Measurements from ENCODE around the gene CHCHD1. TPM values are rescaled to one million over a fixed set of nuclear protein-coding genes. Genes with fewer than 3 reads are reported as not detected.

CHCHD1 gene
- total RNA-seq, 5 donors from 2014 or later (not counting 1 experiment from before 2014, with no cell fraction given): 6.3 to 17.5 (median 14.2) TPM

GRCh38 chr10:73801253-73801590 is 19.4 kb downstream of the CHCHD1 start:
- DNase-seq: no peak
- ChIA-PET CTCF (interaction anchor here in 1 of 2 donors (0.6 kb wide), 1 partner anchor 30 kb away, joined by 5 read pairs; no protein-coding TSS in a partner anchor), POLR2A (interaction anchor here in 1 of 2 donors (0.6 to 1.0 kb wide), 2 partner anchors 8 to 22 kb away, joined by 3 read pairs; no protein-coding TSS in a partner anchor)
- Mint-ChIP-seq H3K27ac (no peak overlapping the region), H3K36me3 (peaks cover 40% of the 10 kb centered on the region), H3K9me3 (no peaks in the 10 kb centered on the region), H3K27me3 (no peaks in the 10 kb centered on the region), H3K4me1 (peaks cover 13 to 23% (median 14%) of the 10 kb centered on the region in 3 donors), H3K4me3 (no peak overlapping the region)
- Histone ChIP-seq H3K36me3 (ENCODE audit: control insufficient read depth in 2 of 2, extremely low read depth in 1 of 2, insufficient read depth in 1 of 2, low read length in 1 of 2) (peaks cover 34 to 89% of the 10 kb centered on the region in 2 donors), H3K27me3 (replicated peaks in 1 of 2; ENCODE audit: control insufficient read depth in 2 of 2, extremely low read depth in 1 of 2, insufficient read depth in 2 of 2, low read length in 1 of 2) (no peaks in the 10 kb centered on the region), H3K4me1 (ENCODE audit: control insufficient read depth in 1 of 2, extremely low read depth in 1 of 2, insufficient read depth in 2 of 2, low read length in 2 of 2) (peaks cover 0 to 2% of the 10 kb centered on the region in 2 experiments), H3K9me3 (no peaks in the 10 kb centered on the region), H3K4me3 (ENCODE audit: control insufficient read depth in 1 of 2, extremely low read depth in 1 of 2, low read length in 1 of 2) (no peak overlapping the region), H3K27ac (ENCODE audit: low read length) (no peak overlapping the region)
- no peak for ATAC-seq (replicated peaks in 1 of 4)
- WGBS (ENCODE audit: insufficient coverage): 97% methylated on average over 10 of the region's 13 CpGs

GRCh38 chr10:73802276-73802991 is 20.6 kb downstream of the CHCHD1 start:
- Mint-ChIP-seq H3K27me3 (no peaks in the 10 kb centered on the region), H3K4me1 (peaks cover 25 to 35% (median 26%) of the 10 kb centered on the region in 3 donors), H3K27ac (no peak overlapping the region), H3K36me3 (peaks cover 44% of the 10 kb centered on the region), H3K4me3 (no peak overlapping the region), H3K9me3 (no peaks in the 10 kb centered on the region)
- H3K9me3 ChIP-seq: no peaks in the 10 kb centered on the region
- no peak overlapping the region for H3K4me3 ChIP-seq (ENCODE audit: control insufficient read depth in 1 of 2, extremely low read depth in 1 of 2, low read length in 1 of 2)
- ATAC-seq (replicated peaks in 1 of 4) (no peak), DNase-seq (no peak)
- H3K36me3 ChIP-seq (ENCODE audit: control insufficient read depth in 2 of 2, extremely low read depth in 1 of 2, insufficient read depth in 1 of 2, low read length in 1 of 2): peaks cover 31 to 89% of the 10 kb centered on the region in 2 donors
- WGBS (ENCODE audit: insufficient coverage): 100% methylated on average over 7 of the region's 11 CpGs
- POLR2A ChIA-PET: no interaction called here
- peaks cover 0 to 14% of the 10 kb centered on the region in 2 experiments for H3K4me1 ChIP-seq (ENCODE audit: control insufficient read depth in 1 of 2, extremely low read depth in 1 of 2, insufficient read depth in 2 of 2, low read length in 2 of 2)
- no peak overlapping the region for H3K27ac ChIP-seq (ENCODE audit: low read length)
- no peaks in the 10 kb centered on the region for H3K27me3 ChIP-seq (replicated peaks in 1 of 2; ENCODE audit: control insufficient read depth in 2 of 2, extremely low read depth in 1 of 2, insufficient read depth in 2 of 2, low read length in 1 of 2)
- CTCF ChIA-PET: no interaction called here

DNA sequence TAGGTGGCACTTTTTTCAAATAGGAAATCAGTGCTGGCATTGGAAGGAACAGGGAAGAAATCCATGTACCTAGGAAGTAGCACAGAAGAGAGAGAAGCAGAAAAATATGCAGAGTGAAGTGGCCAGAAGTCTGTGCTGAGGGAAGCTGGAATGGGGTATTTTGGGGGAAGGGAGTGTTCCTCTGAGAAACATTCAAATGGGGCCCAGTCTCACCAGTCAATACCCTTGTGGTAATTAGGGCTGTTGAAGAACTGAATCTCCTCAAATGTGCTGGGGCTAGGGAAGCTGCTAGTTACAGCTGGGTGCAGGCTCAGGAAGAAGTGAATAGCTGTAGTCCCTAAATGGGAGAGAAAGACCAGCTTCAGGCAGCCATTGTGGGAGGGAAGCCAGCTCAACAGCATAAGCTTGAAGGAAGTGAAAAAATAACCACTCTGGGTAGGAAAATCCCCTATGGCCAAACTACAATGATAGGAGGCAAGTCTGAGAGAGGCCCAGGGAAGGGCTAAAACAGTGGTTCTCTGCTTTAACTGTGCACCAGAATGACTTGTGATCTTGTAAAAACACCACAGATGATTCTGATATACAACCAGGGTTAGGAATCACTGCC is 21.9 kb downstream of the CHCHD1 start:
- Histone ChIP-seq H3K9me3 (no peaks in the 10 kb centered on the region), H3K36me3 (ENCODE audit: control insufficient read depth in 2 of 2, extremely low read depth in 1 of 2, insufficient read depth in 1 of 2, low read length in 1 of 2) (peaks cover 30 to 89% of the 10 kb centered on the region in 2 donors), H3K4me3 (ENCODE audit: control insufficient read depth in 1 of 2, extremely low read depth in 1 of 2, low read length in 1 of 2) (no peak overlapping the region), H3K27ac (ENCODE audit: low read length) (no peak overlapping the region), H3K27me3 (replicated peaks in 1 of 2; ENCODE audit: control insufficient read depth in 2 of 2, extremely low read depth in 1 of 2, insufficient read depth in 2 of 2, low read length in 1 of 2) (no peaks in the 10 kb centered on the region), H3K4me1 (ENCODE audit: control insufficient read depth in 1 of 2, extremely low read depth in 1 of 2, insufficient read depth in 2 of 2, low read length in 2 of 2) (peaks cover 0 to 26% of the 10 kb centered on the region in 2 experiments)
- H3K36me3 Mint-ChIP-seq: peaks cover 44% of the 10 kb centered on the region
- ChIA-PET POLR2A (interaction anchor here (0.5 to 1.0 kb wide), 5 partner anchors 9 to 707 kb away, joined by 3 to 8 read pairs (median 6); partner anchors contain the start of gene P4HA1 (in 1 of the 2)), CTCF (no interaction called here)
- no peak for DNase-seq
- peaks cover 37 to 40% (median 39%) of the 10 kb centered on the region in 3 donors for H3K4me1 Mint-ChIP-seq
- no peaks in the 10 kb centered on the region for H3K27me3 Mint-ChIP-seq
- H3K4me3 Mint-ChIP-seq: no peak overlapping the region
- ATAC-seq (replicated peaks in 1 of 4): no peak
- H3K27ac Mint-ChIP-seq: peak overlapping the region in 1 of 2 donors; percentile 16
- H3K9me3 Mint-ChIP-seq: no peaks in the 10 kb centered on the region

GRCh38 chr10:73806176-73806950 is 24.5 kb downstream of the CHCHD1 start:
- H3K4me3 Mint-ChIP-seq: peak overlapping the region in 1 of 3 donors; percentile 22
- H3K27me3 Mint-ChIP-seq: no peaks in the 10 kb centered on the region
- no peaks in the 10 kb centered on the region for H3K9me3 Mint-ChIP-seq
- Histone ChIP-seq H3K27me3 (replicated peaks in 1 of 2; ENCODE audit: control insufficient read depth in 2 of 2, extremely low read depth in 1 of 2, insufficient read depth in 2 of 2, low read length in 1 of 2) (no peaks in the 10 kb centered on the region), H3K4me3 (ENCODE audit: control insufficient read depth in 1 of 2, extremely low read depth in 1 of 2, low read length in 1 of 2) (no peak overlapping the region), H3K36me3 (ENCODE audit: control insufficient read depth in 2 of 2, extremely low read depth in 1 of 2, insufficient read depth in 1 of 2, low read length in 1 of 2) (peaks cover 23 to 82% of the 10 kb centered on the region in 2 donors), H3K9me3 (no peaks in the 10 kb centered on the region), H3K27ac (ENCODE audit: low read length) (no peak overlapping the region), H3K4me1 (ENCODE audit: control insufficient read depth in 1 of 2, extremely low read depth in 1 of 2, insufficient read depth in 2 of 2, low read length in 2 of 2) (peaks cover 0 to 46% of the 10 kb centered on the region in 2 experiments)
- peaks cover 56 to 58% (median 58%) of the 10 kb centered on the region in 3 donors for H3K4me1 Mint-ChIP-seq
- ATAC-seq (replicated peaks in 1 of 4): no peak
- peaks cover 51% of the 10 kb centered on the region for H3K36me3 Mint-ChIP-seq
- DNase-seq: no peak
- ChIA-PET POLR2A (interaction anchor here in 1 of 2 donors (0.6 kb wide), 1 partner anchor 42 kb away, joined by 3 read pairs; no protein-coding TSS in a partner anchor), CTCF (no interaction called here)
- WGBS (ENCODE audit: insufficient coverage): 98% methylated on average over 14 of the region's 14 CpGs
- H3K27ac Mint-ChIP-seq: peak overlapping the region in 1 of 2 donors; percentile 34

DNA sequence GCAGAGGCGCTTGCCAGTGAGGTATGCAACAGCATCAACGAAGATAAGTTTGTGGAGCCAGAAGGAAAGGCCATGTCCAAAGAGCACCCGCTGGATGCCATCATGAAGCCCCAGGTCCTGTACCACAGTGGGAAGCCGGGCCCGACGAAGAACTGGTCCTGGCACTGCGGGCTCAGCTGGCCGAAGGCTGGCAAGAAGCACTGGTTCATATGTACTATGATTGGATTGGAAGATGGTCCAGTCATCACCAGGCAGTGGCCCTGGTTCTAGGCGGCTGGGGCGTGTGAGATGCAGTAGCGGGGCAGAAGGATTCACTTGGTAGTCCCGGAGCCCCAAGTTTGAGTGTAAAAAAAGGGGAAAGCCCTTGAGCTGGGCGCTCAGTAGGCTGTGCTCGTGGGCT is 25.6 kb downstream of the CHCHD1 start:
- ATAC-seq (replicated peaks in 1 of 4): no peak
- ChIA-PET CTCF (interaction anchor here in 1 of 2 donors (0.5 kb wide), 1 partner anchor 133 kb away, joined by 3 read pairs; no protein-coding TSS in a partner anchor), POLR2A (no interaction called here)
- peaks cover 56 to 59% (median 58%) of the 10 kb centered on the region in 3 donors for H3K4me1 Mint-ChIP-seq
- no peaks in the 10 kb centered on the region for H3K9me3 Mint-ChIP-seq
- peaks cover 48% of the 10 kb centered on the region for H3K36me3 Mint-ChIP-seq
- H3K4me3 ChIP-seq (ENCODE audit: control insufficient read depth in 1 of 2, extremely low read depth in 1 of 2, low read length in 1 of 2): no peak overlapping the region
- H3K27me3 ChIP-seq (replicated peaks in 1 of 2; ENCODE audit: control insufficient read depth in 2 of 2, extremely low read depth in 1 of 2, insufficient read depth in 2 of 2, low read length in 1 of 2): no peaks in the 10 kb centered on the region
- 98% methylated on average over 13 of the region's 14 CpGs for WGBS (ENCODE audit: insufficient coverage)
- no peak overlapping the region for H3K27ac ChIP-seq (ENCODE audit: low read length)
- no peak for DNase-seq
- peaks cover 14 to 71% of the 10 kb centered on the region in 2 donors for H3K36me3 ChIP-seq (ENCODE audit: control insufficient read depth in 2 of 2, extremely low read depth in 1 of 2, insufficient read depth in 1 of 2, low read length in 1 of 2)
- H3K27ac Mint-ChIP-seq: peak overlapping the region in 1 of 2 donors; percentile 70
- peak overlapping the region in 1 of 3 donors; percentile 22 for H3K4me3 Mint-ChIP-seq
- H3K9me3 ChIP-seq: no peaks in the 10 kb centered on the region
- peaks cover 0 to 50% of the 10 kb centered on the region in 2 experiments for H3K4me1 ChIP-seq (ENCODE audit: control insufficient read depth in 1 of 2, extremely low read depth in 1 of 2, insufficient read depth in 2 of 2, low read length in 2 of 2)
- no peaks in the 10 kb centered on the region for H3K27me3 Mint-ChIP-seq
